GM21786 (cell line): ENCODE data around the gene MPP1.

Experiments
- ATAC-seq: cut with Tn5 transposase; IDR thresholded peaks from one replicate; pipeline ENCODE4 v1.9.1; 2021; ENCODE audit not compliant: unreplicated experiment

The MPP1 gene

GRCh38 chrX:154776753-154777152, 28.5 kb downstream of the MPP1 start:
- ATAC-seq = no peak

- no peak for ATAC-seq
These were observed 29.6 kb downstream of the MPP1 start for GRCh38 chrX:154775419-154776349.

- ATAC-seq = no peak
These were observed 30.7 kb downstream of the MPP1 start for GRCh38 chrX:154774622-154775021.

- ATAC-seq = peak; percentile 82
These were observed 42.6 kb downstream of the MPP1 start, which contains the start of gene DKC1 for GRCh38 chrX:154762537-154763296. Gene DKC1, plus strand, starts transcription at chrX:154762864. Its CDS starts 102 bp downstream, at chrX:154762966.

- no peak for ATAC-seq
These were observed 43.2 kb downstream of the MPP1 start for GRCh38 chrX:154761977-154762536.

- ATAC-seq = no peak
These were observed 46.6 kb downstream of the MPP1 start for GRCh38 chrX:154758696-154759095.

GRCh38 chrX:154751669-154752271, 53.5 kb downstream of the MPP1 start:
- ATAC-seq = no peak

GRCh38 chrX:154751203-154751668, 54.0 kb downstream of the MPP1 start:
- peak; percentile 17 for ATAC-seq

GRCh38 chrX:154750301-154751202, 54.7 kb downstream of the MPP1 start, which contains the start of gene GAB3:
Gene GAB3, minus strand, starts transcription at chrX:154751077. Its CDS starts 52 bp downstream, at chrX:154751025.
- peak; percentile 47 for ATAC-seq

GRCh38 chrX:154749856-154750255, 55.4 kb downstream of the MPP1 start:
- ATAC-seq = no peak

- peak; percentile 57 for ATAC-seq
These were observed 56.5 kb downstream of the MPP1 start for GRCh38 chrX:154748712-154749339.

GRCh38 chrX:154742613-154743012, 62.7 kb downstream of the MPP1 start:
- ATAC-seq = no peak

GRCh38 chrX:154739952-154740465, 65.3 kb downstream of the MPP1 start:
- ATAC-seq = no peak

- ATAC-seq = no peak
These were observed 67.1 kb downstream of the MPP1 start for GRCh38 chrX:154738011-154738738.

GRCh38 chrX:154737136-154737535, 68.1 kb downstream of the MPP1 start:
- no peak for ATAC-seq

- no peak for ATAC-seq
These were observed 69.4 kb downstream of the MPP1 start for GRCh38 chrX:154735695-154736393.

- peak; percentile 41 for ATAC-seq
These were observed 71.1 kb downstream of the MPP1 start for GRCh38 chrX:154734061-154734781.
